Measurements from ENCODE around the gene GMEB2.

Gene GMEB2

GRCh38 chr20:63565699-63566335, 61.1 kb downstream of the GMEB2 start:
- ChIA-PET POLR2A (no interaction called here), CTCF (no interaction called here)
- DNase-seq (ENCODE audit: extremely low spot score) = no peak
- no peak for TF ChIP-seq SUZ12 (IDR thresholded peaks at IDR 0.05)

- ChIA-PET POLR2A (no interaction called here), CTCF (no interaction called here)
- no peak for DNase-seq (ENCODE audit: extremely low spot score)
Observed at GRCh38 chr20:63565021-63565698, 61.7 kb downstream of the GMEB2 start.

GRCh38 chr20:63564036-63564810, 62.7 kb downstream of the GMEB2 start:
- TF ChIP-seq TARDBP (IDR thresholded peaks at IDR 0.05) (no peak), SUZ12 (IDR thresholded peaks at IDR 0.05) (no peak), PKNOX1 (IDR thresholded peaks at IDR 0.05) (no peak), ELF4 (IDR thresholded peaks at IDR 0.05) (no peak), BHLHE40 (IDR thresholded peaks at IDR 0.05; ENCODE audit: borderline replicate concordance) (no peak), SP1 (IDR thresholded peaks at IDR 0.05) (no peak), NFRKB (IDR thresholded peaks at IDR 0.05) (no peak), FOXA1 (IDR thresholded peaks at IDR 0.05) (no peak), LEF1 (IDR thresholded peaks at IDR 0.05; ENCODE audit: borderline replicate concordance) (no peak), FOXK2 (IDR thresholded peaks at IDR 0.05) (no peak), ARNT (IDR thresholded peaks at IDR 0.05) (no peak), FOXM1 (IDR thresholded peaks at IDR 0.05; ENCODE audit: borderline replicate concordance) (no peak), ZNF384 (IDR thresholded peaks at IDR 0.05) (no peak), L3MBTL2 (conservative IDR thresholded peaks at IDR 0.05) (no peak), CTBP1 (IDR thresholded peaks at IDR 0.05; ENCODE audit: borderline replicate concordance) (no peak), HDGF (IDR thresholded peaks at IDR 0.05; ENCODE audit: borderline replicate concordance) (no peak)
- ChIA-PET CTCF (no interaction called here), POLR2A (no interaction called here)
- no peak for DNase-seq (ENCODE audit: extremely low spot score)

More at GRCh38 chr20:63565021-63565698, 61.7 kb downstream of the GMEB2 start:
- TF ChIP-seq SP1 (IDR thresholded peaks at IDR 0.05) = no peak
- no peak for TF ChIP-seq TARDBP (IDR thresholded peaks at IDR 0.05)
- no peak for TF ChIP-seq NFRKB (IDR thresholded peaks at IDR 0.05)
- no peak for TF ChIP-seq LEF1 (IDR thresholded peaks at IDR 0.05; ENCODE audit: borderline replicate concordance)
- TF ChIP-seq BHLHE40 (IDR thresholded peaks at IDR 0.05; ENCODE audit: borderline replicate concordance) = no peak

GRCh38 chr20:63563225-63563935, 63.5 kb downstream of the GMEB2 start:
- POLR2A ChIA-PET = no interaction called here
- no peak for DNase-seq (ENCODE audit: extremely low spot score)
- CTCF ChIA-PET = interaction anchor here (0.6 kb wide), 1 partner anchor 700 kb away, joined by 3 read pairs; no protein-coding TSS in a partner anchor
- no peak for TF ChIP-seq ARNT (IDR thresholded peaks at IDR 0.05)
- TF ChIP-seq L3MBTL2 (conservative IDR thresholded peaks at IDR 0.05) = no peak
- TF ChIP-seq SP1 (IDR thresholded peaks at IDR 0.05) = no peak
- TF ChIP-seq FOXK2 (IDR thresholded peaks at IDR 0.05) = no peak
- TF ChIP-seq LEF1 (IDR thresholded peaks at IDR 0.05; ENCODE audit: borderline replicate concordance) = no peak
- no peak for TF ChIP-seq BHLHE40 (IDR thresholded peaks at IDR 0.05; ENCODE audit: borderline replicate concordance)
- no peak for TF ChIP-seq ZNF384 (IDR thresholded peaks at IDR 0.05)
- TF ChIP-seq NFRKB (IDR thresholded peaks at IDR 0.05) = no peak

- CTCF ChIA-PET = interaction anchor here (0.6 kb wide), 1 partner anchor 699 kb away, joined by 3 read pairs; no protein-coding TSS in a partner anchor
- no peak for DNase-seq (ENCODE audit: extremely low spot score)
- POLR2A ChIA-PET = interaction anchor here (2.2 kb wide), 1 partner anchor 12 kb away, joined by 6 read pairs; the partner anchor contains the start of gene HELZ2
- no peak for TF ChIP-seq HDGF (IDR thresholded peaks at IDR 0.05; ENCODE audit: borderline replicate concordance)
- TF ChIP-seq NFRKB (IDR thresholded peaks at IDR 0.05) = no peak
- no peak for TF ChIP-seq PKNOX1 (IDR thresholded peaks at IDR 0.05)
- no peak for TF ChIP-seq FOXM1 (IDR thresholded peaks at IDR 0.05; ENCODE audit: borderline replicate concordance)
- no peak for TF ChIP-seq ZNF384 (IDR thresholded peaks at IDR 0.05)
- TF ChIP-seq ELF4 (IDR thresholded peaks at IDR 0.05) = no peak
- no peak for TF ChIP-seq FOXA1 (IDR thresholded peaks at IDR 0.05)
Observed at GRCh38 chr20:63562461-63563224, 64.3 kb downstream of the GMEB2 start.
